HCT116 (cell line): ENCODE measurements around the gene TM7SF3.

Experiments
- RAD21 ChIP-seq: IDR thresholded peaks from 2 replicates; pipeline ENCODE4 v1.6.1; 2012; ENCODE audit warnings: low read depth, mild to moderate bottlenecking
- SIN3A ChIP-seq: IDR thresholded peaks from 2 replicates; pipeline ENCODE4 v1.6.1; 2012; ENCODE audit warnings: low read depth

- no peak for TF ChIP-seq RAD21
- TF ChIP-seq SIN3A, result no peak
Observed at GRCh38 chr12:26937443-26937862, 76.7 kb downstream of the TM7SF3 start.
